D721Med (cell line): ENCODE measurements around the gene OSBPL9.

ENCODE experiments used
- DNase-seq: peaks from one replicate; pipeline ENCODE4 v3.0.0; 2011; ENCODE audit warnings: low spot score; ENCODE audit not compliant: insufficient read length
- FAIRE-seq: peaks from 2 replicates; lab custom pipeline; 2011; peaks lifted over from hg19 to GRCh38; lab: Jason Lieb, UNC
- CTCF ChIP-seq: IDR thresholded peaks from 2 replicates; pipeline ENCODE4 v1.5.1; 2012; ENCODE audit warnings: mild to moderate bottlenecking, control low read depth; ENCODE audit not compliant: insufficient read depth; ENCODE audit errors: missing control alignments

OSBPL9 gene

GRCh38 chr1:51705035-51705434 is 88.1 kb downstream of the OSBPL9 start:
- no peak for FAIRE-seq
- DNase-seq = no peak
- TF ChIP-seq CTCF = no peak

- FAIRE-seq (no peak), DNase-seq (no peak)
- no peak for TF ChIP-seq CTCF
Observed at GRCh38 chr1:51708911-51709760, 92.2 kb downstream of the OSBPL9 start.

- TF ChIP-seq CTCF = no peak
- FAIRE-seq (no peak), DNase-seq (no peak)
Observed at GRCh38 chr1:51709951-51710350, 93.1 kb downstream of the OSBPL9 start.

GRCh38 chr1:51712590-51712989 is 95.7 kb downstream of the OSBPL9 start:
- no peak for TF ChIP-seq CTCF
- FAIRE-seq (no peak), DNase-seq (no peak)

- TF ChIP-seq CTCF = no peak
- no peak for FAIRE-seq
- DNase-seq = no peak
Observed at GRCh38 chr1:51714374-51715019, 97.6 kb downstream of the OSBPL9 start.

- DNase-seq (no peak), FAIRE-seq (no peak)
- TF ChIP-seq CTCF = no peak
Observed at GRCh38 chr1:51715369-51715768, 98.5 kb downstream of the OSBPL9 start.

- TF ChIP-seq CTCF = no peak
- no peak for FAIRE-seq
- DNase-seq = no peak
Observed at GRCh38 chr1:51716746-51717145, 99.9 kb downstream of the OSBPL9 start.
